SK-N-SH treated with all-trans-retinoic acid at 6 μM for 48 hours (cell line): ENCODE data around the gene ACTN1.
A peak's percentile ranks its signal among the peaks of the same experiment; 100 is the strongest.

Experiments
- ATAC-seq: fragments of 200-7000 bp; cut with Tn5 transposase; 3 replicates; pipeline ENCODE4 v1.9.1; 2020; ENCODE audit warnings: mild to moderate bottlenecking, moderate library complexity
- ARNTL ChIP-seq: fragments of 450-650 bp; formaldehyde crosslinking; IDR thresholded peaks from 2 replicates; pipeline ENCODE4 v1.5.0; 2020; ENCODE audit warnings: low read depth, mild to moderate bottlenecking, moderate library complexity, borderline replicate concordance
- BACH2 ChIP-seq: fragments of 250-450 bp; sonication (Bioruptor Pico); IDR thresholded peaks from 2 replicates; pipeline ENCODE4 v1.9.0; 2021; ENCODE audit warnings: mild to moderate bottlenecking, borderline replicate concordance
- CREB5 ChIP-seq: fragments of 250-450 bp; sonication (Bioruptor Pico); IDR thresholded peaks from 2 replicates; pipeline ENCODE4 v1.5.1; 2020; ENCODE audit warnings: low read depth, mild to moderate bottlenecking, moderate library complexity
- CSDC2 ChIP-seq: fragments of 250-450 bp; sonication (Bioruptor Pico); IDR thresholded peaks from 2 replicates; pipeline ENCODE4 v1.5.0; 2020; ENCODE audit warnings: mild to moderate bottlenecking, moderate library complexity
- CSRNP3 ChIP-seq: fragments of 250-450 bp; sonication (Bioruptor Pico); IDR thresholded peaks from 2 replicates; pipeline ENCODE4 v1.5.1; 2021; ENCODE audit warnings: mild to moderate bottlenecking, moderate library complexity
- ESRRG ChIP-seq: fragments of 250-450 bp; sonication (Bioruptor Pico); IDR thresholded peaks from 2 replicates; pipeline ENCODE4 v1.6.1; 2021; ENCODE audit warnings: mild to moderate bottlenecking
- GLIS3 ChIP-seq: fragments of 250-450 bp; sonication (Bioruptor Pico); IDR thresholded peaks from 2 replicates; pipeline ENCODE4 v1.5.0; 2020; ENCODE audit warnings: mild to moderate bottlenecking, moderate library complexity
- ISL1 ChIP-seq: fragments of 250-450 bp; sonication (Bioruptor Pico); IDR thresholded peaks from 2 replicates; pipeline ENCODE4 v2.1.2; 2022; ENCODE audit warnings: mild to moderate bottlenecking, moderate library complexity
- OSR1 ChIP-seq: fragments of 250-450 bp; sonication (Bioruptor Pico); IDR thresholded peaks from 2 replicates; pipeline ENCODE4 v1.8.0; 2022; ENCODE audit warnings: moderate library complexity, mild to moderate bottlenecking, inconsistent platforms
- PATZ1 ChIP-seq: fragments of 250-450 bp; sonication (Bioruptor Pico); IDR thresholded peaks from 2 replicates; pipeline ENCODE4 v1.8.0; 2020; ENCODE audit warnings: mild to moderate bottlenecking, moderate library complexity, borderline replicate concordance
- POU6F1 ChIP-seq: fragments of 250-450 bp; sonication (Bioruptor Pico); IDR thresholded peaks from 2 replicates; pipeline ENCODE4 v1.8.0; 2021; ENCODE audit warnings: low read depth, mild to moderate bottlenecking, moderate library complexity, borderline replicate concordance
- PPARA ChIP-seq: fragments of 250-450 bp; sonication (Bioruptor Pico); IDR thresholded peaks from 2 replicates; pipeline ENCODE4 v1.5.0; 2020; ENCODE audit warnings: mild to moderate bottlenecking, borderline replicate concordance
- RARB ChIP-seq: fragments of 250-450 bp; sonication (Bioruptor Pico); IDR thresholded peaks from 2 replicates; pipeline ENCODE4 v1.8.0; 2021; ENCODE audit warnings: mild to moderate bottlenecking, moderate library complexity
- SNAI2 ChIP-seq: fragments of 250-450 bp; sonication (Bioruptor Pico); IDR thresholded peaks from 2 replicates; pipeline ENCODE4 v1.5.0; 2020; ENCODE audit warnings: mild to moderate bottlenecking, moderate library complexity
- TCF4 ChIP-seq: fragments of 250-450 bp; sonication (Bioruptor Pico); IDR thresholded peaks from 2 replicates; pipeline ENCODE4 v1.8.0; 2021; ENCODE audit warnings: mild to moderate bottlenecking, moderate library complexity, borderline replicate concordance
- TOX ChIP-seq: fragments of 250-450 bp; sonication (Bioruptor Pico); IDR thresholded peaks from 2 replicates; pipeline ENCODE4 v1.8.0; 2021; ENCODE audit warnings: mild to moderate bottlenecking, moderate library complexity, borderline replicate concordance
- TSHZ2 ChIP-seq: fragments of 250-450 bp; sonication (Bioruptor Pico); IDR thresholded peaks from 2 replicates; pipeline ENCODE4 v1.5.0; 2020; ENCODE audit warnings: mild to moderate bottlenecking, moderate library complexity
- ZFP3 ChIP-seq: fragments of 250-450 bp; sonication (Bioruptor Pico); IDR thresholded peaks from 2 replicates; pipeline ENCODE4 v1.5.0; 2020; ENCODE audit warnings: mild to moderate bottlenecking, moderate library complexity
- ZFP30 ChIP-seq: fragments of 450-650 bp; formaldehyde crosslinking; IDR thresholded peaks from 2 replicates; pipeline ENCODE4 v1.5.0; 2022; ENCODE audit warnings: mild to moderate bottlenecking, moderate library complexity
- ZNF565 ChIP-seq: fragments of 450-650 bp; formaldehyde crosslinking; conservative IDR thresholded peaks from 2 replicates; pipeline ENCODE4 v1.5.0; 2020; ENCODE audit warnings: low read depth, mild to moderate bottlenecking, moderate library complexity
- ZNF70 ChIP-seq: fragments of 450-650 bp; formaldehyde crosslinking; IDR thresholded peaks from 2 replicates; pipeline ENCODE4 v1.5.0; 2020; ENCODE audit warnings: mild to moderate bottlenecking, moderate library complexity
- ZNF8 ChIP-seq: fragments of 450-650 bp; formaldehyde crosslinking; IDR thresholded peaks from 2 replicates; pipeline ENCODE4 v1.5.0; 2020; ENCODE audit warnings: mild to moderate bottlenecking, moderate library complexity

The ACTN1 gene

GRCh38 chr14:68922201-68922621 lies 56.9 kb downstream of the ACTN1 start:
- peak; percentile 47 for ATAC-seq
- TF ChIP-seq TCF4: peak; percentile 61; the same call in 1 of the 2 replicates
- TF ChIP-seq TOX: no peak

- peak; percentile 21 for ATAC-seq
- TF ChIP-seq RARB (no peak), POU6F1 (CRISPR knock-in tag) (no peak), PPARA (CRISPR knock-in tag) (no peak), CREB5 (no peak), ZNF70 (CRISPR knock-in tag) (no peak), SNAI2 (CRISPR knock-in tag) (no peak), CSRNP3 (CRISPR knock-in tag) (no peak), GLIS3 (CRISPR knock-in tag) (no peak), ESRRG (CRISPR knock-in tag) (no peak), ZFP3 (CRISPR knock-in tag) (no peak), ZNF8 (CRISPR knock-in tag) (no peak), ISL1 (no peak), CSDC2 (CRISPR knock-in tag) (no peak), TSHZ2 (no peak), TCF4 (no peak), ARNTL (CRISPR knock-in tag) (no peak), ZFP30 (no peak)
Measured at GRCh38 chr14:68921666-68922065, 57.4 kb downstream of the ACTN1 start.

GRCh38 chr14:68921049-68921448 lies 58.1 kb downstream of the ACTN1 start:
- TF ChIP-seq TSHZ2 (no peak), GLIS3 (CRISPR knock-in tag) (no peak), ZNF565 (no peak), POU6F1 (CRISPR knock-in tag) (no peak), TOX (no peak), ARNTL (CRISPR knock-in tag) (no peak), ZNF8 (CRISPR knock-in tag) (no peak), RARB (no peak), SNAI2 (CRISPR knock-in tag) (no peak), CSDC2 (CRISPR knock-in tag) (no peak), PPARA (CRISPR knock-in tag) (no peak), ESRRG (CRISPR knock-in tag) (no peak), ZNF70 (CRISPR knock-in tag) (no peak), PATZ1 (CRISPR knock-in tag) (no peak), ZFP3 (CRISPR knock-in tag) (no peak), ISL1 (no peak), TCF4 (no peak), ZFP30 (no peak), OSR1 (no peak), BACH2 (CRISPR knock-in tag) (no peak)
- TF ChIP-seq, all 23 proteins: peak for 0
- ATAC-seq: no peak
